Ureter (tissue), 1 donor: ENCODE results near the gene PBX1. TPM values are rescaled to one million over a fixed set of nuclear protein-coding genes. Genes with fewer than 3 reads are reported as not detected.
"Not testable (repeated sequence)": the region's sequence is repeated elsewhere in the genome, so short reads cannot be mapped to it uniquely, and the experiment has no call there.

ENCODE experiments used
- DNase-seq: peaks from one replicate; pipeline ENCODE4 v3.0.0-alpha.2; 2020; ENCODE audit warnings: low spot score
- total RNA-seq: library from RNA; stranded (reverse); gene quantifications from one replicate; pipeline ENCODE4 v1.2.4, GENCODE V29; 2023
- donor health status: DM: yes; HTN: yes; CAD: no.

Gene PBX1
- total RNA-seq, 1 donor from 2014 or later, result 169 TPM

- no peak for DNase-seq
Measured at GRCh38 chr1:164589961-164590507, 31.1 kb downstream of the PBX1 start.

GRCh38 chr1:164590592-164590991 is 31.6 kb downstream of the PBX1 start:
- DNase-seq, result no peak

GRCh38 chr1:164591858-164592257 is 32.9 kb downstream of the PBX1 start:
- no peak for DNase-seq

GRCh38 chr1:164592634-164593033 is 33.6 kb downstream of the PBX1 start:
- DNase-seq, result no peak

GRCh38 chr1:164595212-164595611 is 36.2 kb downstream of the PBX1 start:
- no peak for DNase-seq

GRCh38 chr1:164596172-164596571 is 37.2 kb downstream of the PBX1 start:
- no peak for DNase-seq

GRCh38 chr1:164598719-164599118 is 39.7 kb downstream of the PBX1 start:
- no peak for DNase-seq

GRCh38 chr1:164599272-164599671 is 40.3 kb downstream of the PBX1 start:
- DNase-seq, result no peak

GRCh38 chr1:164601399-164602100 is 42.6 kb downstream of the PBX1 start:
- DNase-seq, result no peak

- DNase-seq, result peak; percentile 73
Measured at GRCh38 chr1:164602101-164602422, 43.1 kb downstream of the PBX1 start.

GRCh38 chr1:164602480-164603093 is 43.6 kb downstream of the PBX1 start:
- no peak for DNase-seq

GRCh38 chr1:164603805-164604204 is 44.8 kb downstream of the PBX1 start:
- DNase-seq, result not testable (repeated sequence)

- DNase-seq, result no peak
Measured at GRCh38 chr1:164604541-164604940, 45.6 kb downstream of the PBX1 start.

- DNase-seq, result no peak
Measured at GRCh38 chr1:164605254-164606091, 46.5 kb downstream of the PBX1 start.

GRCh38 chr1:164607351-164607750 is 48.4 kb downstream of the PBX1 start:
- no peak for DNase-seq

GRCh38 chr1:164608651-164609057 is 49.7 kb downstream of the PBX1 start:
- no peak for DNase-seq

- DNase-seq, result no peak
Measured at GRCh38 chr1:164609089-164609488, 50.1 kb downstream of the PBX1 start.

GRCh38 chr1:164610538-164611222 is 51.7 kb downstream of the PBX1 start:
- DNase-seq, result no peak

GRCh38 chr1:164611754-164612642 is 53.0 kb downstream of the PBX1 start:
- no peak for DNase-seq

- no peak for DNase-seq
Measured at GRCh38 chr1:164613176-164613575, 54.2 kb downstream of the PBX1 start.

- no peak for DNase-seq
Measured at GRCh38 chr1:164614316-164614715, 55.3 kb downstream of the PBX1 start.
